ENCODE data around the gene TEKT4. TPM values are rescaled to one million over a fixed set of nuclear protein-coding genes. Genes with fewer than 3 reads are reported as not detected.
"Not testable (repeated sequence)": the region's sequence is repeated elsewhere in the genome, so short reads cannot be mapped to it uniquely, and the experiment has no call there.

TEKT4 gene
- total RNA-seq, 8 experiments from 2014 or later, result 0.05 to 0.43 (median 0.33) TPM; not detected in 5

- WGBS, 10 experiments, result 20 to 100% methylated on average over 1 to 2 of the region's 10 CpGs; no CpG with 5 or more reads in 8 of the 10 experiments
- no peak overlapping the region for H3K27ac ChIP-seq
- peak overlapping the region in 3 of 5 donors; percentile 28 to 38 (median 31) for H3K4me3 ChIP-seq
- in situ Hi-C loops (cut with MboI; ENCODE audit: low pct_unique_long_range_greater_than_20kb in 2 of 9, low sequenced_read_pairs in 9 of 9, unreplicated experiment in 9 of 9), result no loop called here
- peaks cover 0 to 6% of the 10 kb centered on the region in 2 donors for H3K4me1 ChIP-seq (replicated peaks in 1 of 2)
- ATAC-seq (replicated peaks in 6 of 8), result no peak
These were observed 923 bp downstream of the TEKT4 start for GRCh38 chr2:94872088-94872618.

DNA sequence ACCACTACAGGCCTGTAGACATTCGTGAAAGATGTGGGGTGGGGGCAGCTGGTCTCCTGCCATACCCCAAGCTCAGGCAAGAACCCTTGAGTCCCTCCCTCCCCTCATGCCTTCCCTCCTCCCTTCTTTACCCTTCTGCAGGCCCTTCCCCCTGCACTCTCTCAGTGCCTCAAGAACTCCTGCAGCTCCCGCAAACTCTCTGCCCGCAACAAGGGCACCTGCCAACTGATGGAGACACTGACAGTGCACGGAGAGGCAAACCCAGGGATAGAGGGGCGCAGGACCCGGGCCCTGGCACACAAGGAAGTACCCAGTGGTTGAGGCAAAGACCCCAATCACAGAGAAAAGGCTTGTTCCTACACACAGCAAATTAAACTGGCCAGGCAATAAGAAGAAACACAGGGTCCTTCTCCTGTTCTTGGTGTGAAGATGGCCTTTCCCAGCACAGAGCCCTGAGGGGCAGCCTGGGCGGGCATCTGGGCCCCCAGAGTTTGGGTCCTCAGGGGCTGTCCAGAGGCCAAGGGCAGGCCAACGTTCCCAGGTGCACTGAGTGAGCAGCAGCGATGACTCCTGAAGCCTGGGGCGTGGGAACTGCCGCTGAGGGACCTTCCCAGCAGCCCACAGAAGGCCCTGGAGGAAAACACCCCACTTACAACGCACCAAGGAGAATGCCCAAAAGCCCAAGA is 1.6 kb downstream of the TEKT4 start:
- in situ Hi-C loops (cut with MboI; ENCODE audit: low pct_unique_long_range_greater_than_20kb in 2 of 9, low sequenced_read_pairs in 9 of 9, unreplicated experiment in 9 of 9), result no loop called here
- ATAC-seq (replicated peaks in 6 of 8), result no peak
- H3K27ac ChIP-seq, result no peak overlapping the region
- H3K4me1 ChIP-seq (replicated peaks in 1 of 2), result peaks cover 0 to 6% of the 10 kb centered on the region in 2 donors
- no peak overlapping the region for H3K4me3 ChIP-seq
- 77 to 80% methylated on average over 2 to 9 of the region's 12 CpGs; no CpG with 5 or more reads in 8 of the 10 experiments for WGBS, 10 experiments

DNA sequence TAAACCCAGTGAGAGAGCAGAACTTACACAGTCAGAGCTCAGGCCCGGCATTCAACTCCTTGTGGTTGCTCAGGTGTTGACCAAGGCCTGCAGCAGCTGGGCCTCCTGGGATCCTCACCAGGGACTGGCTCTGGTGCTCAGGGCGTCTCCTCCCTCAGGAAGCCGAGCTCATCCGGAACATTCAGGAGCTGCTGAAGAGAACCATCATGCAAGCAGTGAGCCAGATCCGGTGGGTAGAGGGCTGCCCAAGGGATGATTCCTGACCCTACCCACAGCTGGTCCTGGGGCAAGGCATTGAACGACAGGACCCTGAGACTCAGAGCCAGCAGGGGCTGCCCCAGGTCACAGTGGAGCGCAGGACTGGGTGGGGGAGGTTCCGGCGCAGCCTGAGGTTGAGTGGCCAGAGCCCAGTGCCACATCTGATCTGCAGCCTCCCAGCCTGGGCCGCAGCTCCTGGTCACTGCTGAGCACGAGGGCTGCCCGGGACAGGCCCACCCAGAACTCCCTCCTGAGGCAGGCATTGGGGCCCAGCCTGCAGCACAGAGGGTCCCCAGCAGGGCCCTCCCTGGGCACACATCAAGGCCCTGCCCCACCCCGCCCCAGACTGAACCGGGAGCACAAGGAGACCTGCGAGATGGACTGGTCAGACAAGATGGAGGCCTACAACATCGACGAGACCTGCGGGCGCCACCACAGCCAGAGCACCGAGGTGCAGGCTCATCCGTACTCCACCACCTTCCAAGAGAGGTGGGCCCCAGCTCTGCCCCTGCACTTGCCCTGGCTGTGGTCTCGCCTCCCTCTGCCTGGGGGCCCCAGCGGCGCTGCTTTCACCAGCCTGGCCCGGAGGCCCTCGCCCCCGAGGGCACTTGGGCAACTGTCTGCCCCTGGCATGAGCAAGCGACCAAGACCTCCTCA is 2.4 kb downstream of the TEKT4 start:
- ATAC-seq (replicated peaks in 6 of 8), result peak in 1 of 8 experiments; percentile 24
- no peak overlapping the region for H3K4me3 ChIP-seq
- 0 to 100% (median 56%) methylated on average over 1 to 3 of the region's 28 CpGs; no CpG with 5 or more reads in 4 of the 10 experiments for WGBS, 10 experiments
- H3K4me1 ChIP-seq (replicated peaks in 1 of 2), result peaks cover 0 to 6% of the 10 kb centered on the region in 2 donors
- in situ Hi-C loops (cut with MboI; ENCODE audit: low pct_unique_long_range_greater_than_20kb in 2 of 9, low sequenced_read_pairs in 9 of 9, unreplicated experiment in 9 of 9), result no loop called here
- no peak overlapping the region for H3K27ac ChIP-seq

- peaks cover 0 to 6% of the 10 kb centered on the region in 2 donors for H3K4me1 ChIP-seq (replicated peaks in 1 of 2)
- in situ Hi-C loops (cut with MboI; ENCODE audit: low pct_unique_long_range_greater_than_20kb in 2 of 9, low sequenced_read_pairs in 9 of 9, unreplicated experiment in 9 of 9), result no loop called here
- ATAC-seq (replicated peaks in 6 of 8), result peak in 3 of 8 experiments; percentile 87 to 98 (median 88)
- no peak overlapping the region for H3K27ac ChIP-seq
- no peak overlapping the region for H3K4me3 ChIP-seq
- WGBS, 10 experiments, result 10 to 100% methylated on average over 2 to 3 of the region's 53 CpGs; no CpG with 5 or more reads in 8 of the 10 experiments
These were observed 3.2 kb downstream of the TEKT4 start for GRCh38 chr2:94874277-94874997.

- Histone ChIP-seq H3K27ac (no peak overlapping the region), H3K4me3 (no peak overlapping the region), H3K4me1 (replicated peaks in 1 of 2) (peaks cover 0 to 6% of the 10 kb centered on the region in 2 donors)
- 40 to 100% (median 93%) methylated on average over 1 to 13 of the region's 22 CpGs; no CpG with 5 or more reads in 2 of the 10 experiments for WGBS, 10 experiments
- in situ Hi-C loops (cut with MboI; ENCODE audit: low pct_unique_long_range_greater_than_20kb in 2 of 9, low sequenced_read_pairs in 9 of 9, unreplicated experiment in 9 of 9), result no loop called here
- no peak for ATAC-seq (replicated peaks in 6 of 8)
These were observed 4.0 kb downstream of the TEKT4 start for GRCh38 chr2:94875064-94875819.

DNA sequence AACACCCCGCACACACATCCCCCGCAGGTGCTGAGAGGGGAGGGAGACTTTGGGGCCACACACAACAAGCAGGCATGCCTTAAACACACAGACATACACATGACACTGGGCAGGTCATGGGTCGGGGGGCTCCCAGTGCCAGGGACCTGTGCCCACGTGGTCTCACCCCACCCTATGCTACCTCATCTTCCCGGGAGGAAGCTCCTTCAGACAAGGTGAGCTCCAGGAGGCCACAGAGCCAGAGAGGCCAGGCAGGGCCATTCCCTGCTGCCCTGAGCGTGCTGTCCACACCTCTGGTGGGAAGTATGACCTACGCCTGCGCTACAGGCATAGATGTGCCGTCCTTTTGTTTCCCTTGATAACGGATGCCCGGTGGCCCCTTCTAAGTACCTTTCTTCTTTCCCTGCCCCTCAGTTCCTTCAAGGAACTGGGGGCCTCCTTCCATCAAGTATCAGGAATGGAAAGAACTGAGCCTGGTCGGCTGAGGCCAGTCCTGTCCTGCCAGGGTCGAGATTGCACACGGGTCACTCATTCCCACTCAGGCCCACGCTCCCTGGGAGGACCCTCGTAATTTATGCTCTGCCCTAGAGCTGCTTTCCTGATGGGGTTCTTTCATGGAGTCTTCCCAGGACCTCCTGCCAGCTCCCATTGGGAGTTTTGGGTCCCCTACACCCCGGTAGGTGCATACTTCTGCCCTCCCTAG is 4.7 kb downstream of the TEKT4 start:
- in situ Hi-C loops (cut with MboI; ENCODE audit: low pct_unique_long_range_greater_than_20kb in 2 of 9, low sequenced_read_pairs in 9 of 9, unreplicated experiment in 9 of 9), result no loop called here
- WGBS, 10 experiments, result 0 to 88% (median 47%) methylated on average over 1 to 6 of the region's 17 CpGs; no CpG with 5 or more reads in 5 of the 10 experiments
- Histone ChIP-seq H3K4me1 (replicated peaks in 1 of 2) (peaks cover 0 to 2% of the 10 kb centered on the region in 2 donors), H3K27ac (no peak overlapping the region), H3K4me3 (no peak overlapping the region)
- no peak for ATAC-seq (replicated peaks in 6 of 8)

GRCh38 chr2:94876523-94876863 is 5.3 kb downstream of the TEKT4 start:
- WGBS, 10 experiments, result 40 to 100% methylated on average over 1 of the region's 16 CpGs; no CpG with 5 or more reads in 8 of the 10 experiments
- in situ Hi-C loops (cut with MboI; ENCODE audit: low pct_unique_long_range_greater_than_20kb in 2 of 9, low sequenced_read_pairs in 9 of 9, unreplicated experiment in 9 of 9), result no loop called here
- peaks cover 0 to 2% of the 10 kb centered on the region in 2 donors for H3K4me1 ChIP-seq (replicated peaks in 1 of 2)
- ATAC-seq (replicated peaks in 6 of 8), result no peak
- H3K4me3 ChIP-seq, result no peak overlapping the region
- H3K27ac ChIP-seq, result no peak overlapping the region

DNA sequence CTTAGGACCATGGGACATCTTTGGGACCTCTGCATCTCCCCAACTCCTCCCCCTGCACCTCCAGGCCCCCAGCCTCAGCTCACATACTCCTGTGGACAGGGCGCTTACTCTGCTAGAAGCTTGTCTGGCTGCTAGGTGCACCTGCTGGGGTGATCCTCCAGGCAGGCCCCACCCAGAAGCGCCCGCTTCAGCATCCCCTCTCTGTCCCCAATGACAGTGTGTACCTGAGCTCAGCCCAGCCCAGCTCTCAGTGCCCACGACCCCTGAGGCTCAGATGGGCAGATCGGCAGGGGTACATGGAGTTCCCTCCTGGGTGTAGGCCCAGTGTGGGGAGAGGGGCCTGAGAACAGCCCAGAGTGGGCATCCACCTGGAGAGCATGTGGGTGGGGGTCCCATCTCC is 5.9 kb downstream of the TEKT4 start:
- no peak overlapping the region for H3K4me3 ChIP-seq
- H3K27ac ChIP-seq, result no peak overlapping the region
- H3K4me1 ChIP-seq (replicated peaks in 1 of 2), result peaks cover 0 to 2% of the 10 kb centered on the region in 2 donors
- in situ Hi-C loops (cut with MboI; ENCODE audit: low pct_unique_long_range_greater_than_20kb in 2 of 9, low sequenced_read_pairs in 9 of 9, unreplicated experiment in 9 of 9), result no loop called here
- no CpG with 5 or more reads among the region's 5 CpGs for WGBS, 10 experiments
- no peak for ATAC-seq (replicated peaks in 6 of 8)

- H3K4me3 ChIP-seq; ATAC-seq (replicated peaks in 6 of 8); in situ Hi-C loops (cut with MboI; ENCODE audit: low pct_unique_long_range_greater_than_20kb in 2 of 9, low sequenced_read_pairs in 9 of 9, unreplicated experiment in 9 of 9); H3K27ac ChIP-seq; H3K4me1 ChIP-seq (replicated peaks in 1 of 2): not testable (repeated sequence)
- WGBS, 10 experiments, result 80% methylated on average over 2 of the region's 7 CpGs; no CpG with 5 or more reads in 9 of the 10 experiments
These were observed 7.3 kb downstream of the TEKT4 start for GRCh38 chr2:94878575-94878974.

- Histone ChIP-seq H3K27ac (no peak overlapping the region), H3K4me3 (no peak overlapping the region), H3K4me1 (replicated peaks in 1 of 2) (no peaks in the 10 kb centered on the region)
- WGBS, 10 experiments, result 20 to 100% (median 96%) methylated on average over 1 to 2 of the region's 9 CpGs; no CpG with 5 or more reads in 6 of the 10 experiments
- in situ Hi-C loops (cut with MboI; ENCODE audit: low pct_unique_long_range_greater_than_20kb in 2 of 9, low sequenced_read_pairs in 9 of 9, unreplicated experiment in 9 of 9), result no loop called here
- ATAC-seq (replicated peaks in 6 of 8), result no peak
These were observed 8.2 kb downstream of the TEKT4 start for GRCh38 chr2:94879314-94879981.

DNA sequence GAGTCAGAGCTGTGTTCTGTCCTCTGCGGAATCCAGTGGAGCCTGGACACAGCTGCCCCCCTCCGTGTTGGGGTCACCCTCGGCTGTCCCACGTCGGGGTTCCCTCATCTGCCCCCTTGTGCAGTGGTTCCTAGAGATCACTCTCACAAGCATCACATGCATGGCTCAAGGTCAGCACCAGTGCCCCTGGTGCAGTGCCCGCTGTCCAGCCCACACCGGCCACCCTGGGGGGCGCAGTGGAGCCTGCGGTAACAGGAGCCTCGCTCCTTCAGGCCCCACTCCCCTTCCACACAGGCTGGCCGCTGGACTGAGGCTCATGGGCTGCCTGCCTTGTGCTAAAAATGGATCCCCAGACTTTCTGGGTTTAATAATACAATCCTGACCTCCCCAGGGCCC is 8.8 kb downstream of the TEKT4 start:
- no peaks in the 10 kb centered on the region for H3K4me1 ChIP-seq (replicated peaks in 1 of 2)
- no peak overlapping the region for H3K27ac ChIP-seq
- in situ Hi-C loops (cut with MboI; ENCODE audit: low pct_unique_long_range_greater_than_20kb in 2 of 9, low sequenced_read_pairs in 9 of 9, unreplicated experiment in 9 of 9), result no loop called here
- WGBS, 10 experiments, result 60 to 80% methylated on average over 1 of the region's 11 CpGs; no CpG with 5 or more reads in 8 of the 10 experiments
- no peak overlapping the region for H3K4me3 ChIP-seq
- no peak for ATAC-seq (replicated peaks in 6 of 8)
